Activated CD4-positive, alpha-beta T cell treated with anti-CD3 and anti-CD28 coated beads for 1 hour (primary cell): ENCODE results near the gene PF4V1.
"Not testable (repeated sequence)": the region's sequence is repeated elsewhere in the genome, so short reads cannot be mapped to it uniquely, and the experiment has no call there.

Experiments
- DNase-seq: peaks from one replicate; pipeline ENCODE4 v3.0.0-alpha.2; 2020

PF4V1 gene

DNA sequence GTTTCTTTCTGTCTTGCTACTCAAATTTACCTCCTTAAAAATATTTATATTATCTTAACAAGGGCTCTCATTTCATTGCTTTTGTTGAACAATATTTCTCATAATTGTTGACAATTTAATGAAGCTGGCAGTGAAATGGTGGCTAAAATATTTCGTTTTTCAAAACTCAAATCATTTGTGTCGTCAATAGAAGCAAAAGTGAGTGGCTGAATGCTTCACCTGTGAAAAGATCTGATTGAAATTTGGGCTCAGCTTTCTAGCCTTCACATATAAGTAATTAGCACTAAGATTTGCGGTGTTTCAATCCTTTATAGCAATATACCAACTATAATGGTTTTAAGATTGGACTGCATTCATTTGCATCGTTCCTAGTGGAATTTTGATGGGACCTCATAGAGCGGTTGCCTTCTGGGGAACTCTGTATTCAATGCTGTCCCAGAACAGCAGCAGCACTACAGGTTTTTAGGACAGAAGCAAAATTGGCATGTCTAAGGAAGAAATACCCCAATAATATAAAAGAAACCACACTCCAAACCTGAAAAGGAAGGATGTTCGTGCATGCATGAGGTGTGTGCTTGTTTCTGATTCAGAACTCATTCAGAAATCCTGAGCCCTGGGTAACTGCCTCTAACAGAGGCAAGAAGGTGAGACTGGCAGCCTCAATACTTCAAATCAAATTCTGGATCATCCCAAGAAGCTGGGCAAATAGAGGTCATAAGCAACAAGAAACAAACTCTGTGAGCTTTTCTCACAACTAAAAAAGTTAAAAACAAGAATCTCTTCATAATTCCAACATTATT is 18.6 kb downstream of the PF4V1 start:
- DNase-seq, result no peak

- DNase-seq, result no peak
Observed at GRCh38 chr4:73872316-73873108, 19.4 kb downstream of the PF4V1 start.

- DNase-seq, result no peak
Observed at GRCh38 chr4:73874386-73874785, 21.3 kb downstream of the PF4V1 start.

DNA sequence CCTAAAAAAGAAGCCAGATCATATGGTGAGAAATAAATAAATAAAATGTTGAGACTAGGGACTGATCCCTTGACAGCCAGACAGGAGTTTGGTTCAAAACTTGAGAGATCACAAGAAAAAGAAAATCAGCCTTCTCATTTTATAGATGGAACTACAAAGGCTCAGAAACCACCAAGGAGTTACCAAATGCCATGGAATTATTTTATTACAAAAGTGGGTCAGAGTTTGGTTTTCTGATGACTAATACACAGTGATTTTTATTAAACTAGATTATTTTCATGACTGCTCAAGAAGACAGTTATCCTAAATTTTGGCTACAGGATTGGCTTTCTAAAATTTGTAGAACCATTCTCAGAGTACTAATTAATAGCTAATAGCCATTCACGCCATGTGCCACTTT is 22.3 kb downstream of the PF4V1 start:
- DNase-seq, result no peak

DNA sequence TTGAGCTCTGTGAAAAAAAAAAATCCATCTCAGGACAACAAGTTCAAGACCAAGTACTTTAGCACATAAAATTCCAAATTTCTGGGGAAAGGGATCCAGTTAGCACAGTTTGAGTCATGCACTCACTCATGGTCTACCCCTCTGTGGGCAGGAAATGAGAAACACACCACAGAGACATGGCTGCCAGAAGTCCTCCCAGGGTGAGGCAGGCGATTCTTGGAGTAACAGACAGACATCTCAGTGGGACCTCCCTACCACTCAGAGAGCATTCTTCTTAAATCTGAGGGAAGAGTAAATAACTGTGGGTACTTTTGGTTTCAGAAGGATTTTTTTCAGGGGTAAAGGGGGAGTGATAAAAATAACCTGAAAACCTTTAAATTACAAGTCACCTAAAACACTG is 30.2 kb downstream of the PF4V1 start:
- DNase-seq, result no peak

- no peak for DNase-seq
Observed at GRCh38 chr4:73885574-73886267, 32.6 kb downstream of the PF4V1 start.

DNA sequence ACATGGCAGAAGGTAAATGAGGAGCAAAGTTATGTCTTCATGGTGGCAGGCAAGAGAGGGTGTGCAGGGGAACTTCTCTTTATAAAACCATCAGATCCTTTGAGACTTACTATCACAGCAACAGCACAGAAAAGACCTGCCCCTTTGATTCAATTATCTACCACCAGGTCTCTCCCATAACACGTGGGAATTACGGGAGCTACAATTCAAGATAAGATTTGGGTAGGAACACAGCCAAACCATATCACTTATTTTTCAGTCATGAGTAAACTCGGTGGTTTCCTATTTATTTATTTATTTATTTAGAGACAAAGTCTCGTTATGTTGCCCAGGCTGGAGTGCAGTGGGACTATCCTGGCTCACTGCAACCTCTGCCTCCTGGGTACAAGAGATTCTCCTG is 38.2 kb downstream of the PF4V1 start:
- no peak for DNase-seq

DNA sequence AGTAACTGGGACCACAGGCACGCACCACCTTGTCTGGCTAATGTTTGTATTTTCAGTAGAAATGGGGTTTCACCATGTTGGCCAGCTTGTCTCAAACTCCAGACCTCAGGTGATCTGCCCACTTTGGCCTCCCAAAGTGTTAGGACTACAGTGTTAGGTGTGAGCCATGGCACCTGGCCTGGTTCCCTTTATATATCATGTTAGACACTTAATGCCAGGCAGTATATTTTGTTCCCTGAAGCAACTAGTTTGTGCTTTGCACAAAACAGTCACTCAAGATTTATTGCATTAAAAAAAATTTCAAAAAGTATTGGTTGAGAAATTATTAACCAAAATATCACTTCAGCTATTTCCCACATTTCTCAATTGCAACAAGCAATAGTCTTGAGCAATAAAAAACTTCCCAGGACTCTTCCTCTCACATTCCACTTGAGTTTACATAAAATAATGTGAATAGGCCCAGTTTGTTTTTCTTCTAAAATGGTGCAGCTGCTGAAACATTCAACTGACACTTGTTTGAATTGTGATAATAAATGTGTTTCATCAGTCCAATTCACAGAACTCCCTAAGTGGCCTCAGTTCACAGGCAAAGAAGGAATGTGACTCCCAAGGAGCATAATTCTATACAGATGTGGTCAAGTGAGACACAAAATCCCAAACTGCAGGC is 38.8 kb downstream of the PF4V1 start:
- DNase-seq, result no peak

DNA sequence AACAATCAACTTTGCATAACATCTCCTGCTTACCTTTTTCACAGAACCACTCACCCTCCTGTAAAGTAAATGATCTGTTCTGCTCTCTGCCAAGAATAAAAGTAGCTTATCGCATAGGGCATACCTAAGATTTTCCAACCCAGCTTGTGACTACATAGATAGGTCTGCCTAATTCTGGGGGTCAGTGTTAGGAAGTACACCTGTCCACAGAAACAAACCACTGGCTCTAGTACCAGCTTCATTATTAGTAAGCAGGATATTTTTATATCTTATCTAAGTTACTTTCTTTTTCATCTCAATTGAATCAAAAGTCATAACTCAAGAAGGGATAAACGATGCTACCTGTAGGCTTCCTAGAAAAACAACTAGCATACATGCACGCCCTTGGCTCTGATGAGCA is 39.9 kb downstream of the PF4V1 start:
- no peak for DNase-seq

- DNase-seq, result no peak
Observed at GRCh38 chr4:73894001-73894400, 40.9 kb downstream of the PF4V1 start.

DNA sequence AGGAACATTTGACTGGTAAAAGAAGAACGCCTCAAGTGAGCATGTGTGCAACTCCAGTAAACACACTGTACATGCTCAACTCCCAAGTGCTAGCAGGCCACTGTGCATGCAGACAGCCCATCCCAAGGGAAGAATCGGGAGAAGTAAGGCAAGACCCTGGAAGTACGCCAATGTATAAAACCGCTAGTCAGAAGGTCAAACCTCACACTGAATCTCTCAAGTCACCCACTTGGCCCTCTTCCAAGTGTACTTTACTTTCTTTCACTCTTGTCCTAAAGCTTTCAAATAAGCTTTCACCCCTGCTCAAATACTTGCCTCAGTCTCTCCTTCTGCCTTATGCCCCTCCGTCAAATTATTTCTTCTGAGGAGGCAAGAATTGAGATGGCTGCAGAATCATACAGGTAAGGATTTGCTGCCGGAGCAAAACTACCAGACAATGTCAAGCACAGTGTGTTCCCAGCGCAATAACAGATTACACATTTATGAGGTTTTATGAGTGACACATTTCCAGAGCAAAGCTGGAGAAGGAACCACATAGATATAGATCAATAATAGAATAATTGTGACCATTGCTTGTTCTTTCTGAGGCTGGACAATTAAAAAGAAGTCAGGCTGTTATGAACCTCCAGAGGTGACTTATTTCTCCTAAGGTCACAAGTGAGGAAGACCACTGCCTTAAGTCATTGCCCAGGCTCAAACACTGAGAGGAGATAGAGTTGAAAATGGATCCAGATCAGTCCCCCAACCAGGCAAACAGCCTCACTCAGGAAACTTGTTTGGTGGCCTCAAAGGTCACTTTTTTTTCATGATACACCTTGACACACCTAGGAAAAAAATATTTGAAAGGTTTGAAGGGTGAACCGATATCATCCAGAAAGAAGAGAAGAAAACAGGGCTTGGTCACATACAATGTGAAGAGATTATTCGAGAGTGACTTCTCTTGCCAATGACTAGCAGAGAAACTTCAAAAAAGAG is 42.4 kb downstream of the PF4V1 start:
- DNase-seq, result no peak

GRCh38 chr4:73896416-73896815 is 43.3 kb downstream of the PF4V1 start:
- DNase-seq, result no peak

DNA sequence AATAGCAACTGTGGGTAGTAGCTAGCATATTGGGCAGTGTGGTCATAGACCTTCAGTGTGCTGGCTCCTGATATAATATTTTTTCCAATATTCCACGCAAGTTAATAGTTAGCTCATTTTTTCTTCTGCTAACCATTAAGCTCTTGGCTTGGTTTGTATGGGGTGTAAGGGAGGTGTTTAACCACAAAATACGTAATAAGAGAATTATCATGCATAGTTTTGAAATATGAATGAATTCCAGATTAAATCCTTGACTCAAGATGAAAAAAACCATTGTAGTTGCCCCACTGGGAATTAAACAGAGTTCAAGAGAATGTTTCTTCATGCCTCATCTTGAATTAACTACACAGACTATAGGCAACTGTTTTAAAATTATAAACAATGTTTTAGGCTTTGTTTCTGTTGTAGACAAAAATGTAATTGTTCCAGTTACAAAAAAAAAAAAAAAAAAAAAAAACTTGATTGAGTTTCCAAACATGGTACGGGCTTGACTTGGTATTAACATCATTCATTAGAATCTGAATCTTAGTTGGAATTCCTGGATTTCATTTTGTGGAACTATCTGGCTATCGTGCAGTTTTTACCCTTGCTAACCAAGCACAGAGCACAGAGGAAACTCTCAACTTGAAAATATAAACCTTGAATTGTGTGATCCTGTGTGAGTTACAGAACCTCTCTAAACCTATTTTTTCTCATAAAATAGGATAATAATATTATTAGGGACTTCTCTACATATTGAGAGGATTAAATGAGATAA is 44.5 kb downstream of the PF4V1 start:
- DNase-seq, result no peak

DNA sequence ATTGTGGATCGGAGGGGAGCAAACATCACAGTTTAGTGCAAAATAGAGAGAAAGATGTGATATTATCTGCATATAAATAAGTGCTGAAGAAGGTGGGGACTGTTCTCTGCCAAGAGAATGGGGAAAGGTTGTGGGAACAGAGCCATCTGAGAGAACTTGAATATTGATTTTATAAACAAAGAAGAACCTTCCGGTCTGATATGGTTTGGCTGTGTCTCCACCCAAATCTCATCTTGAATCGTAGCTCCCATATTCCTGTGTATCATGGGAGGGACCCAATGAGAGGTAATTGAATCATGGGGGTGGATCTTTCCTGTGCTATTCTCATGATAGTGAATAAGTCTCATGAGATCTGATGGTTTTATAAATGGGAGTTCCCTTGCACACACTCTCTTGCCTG is 46.2 kb downstream of the PF4V1 start:
- DNase-seq, result not testable (repeated sequence)

- no peak for DNase-seq
Observed at GRCh38 chr4:73901031-73901430, 47.9 kb downstream of the PF4V1 start.

GRCh38 chr4:73902038-73902637 is 49.0 kb downstream of the PF4V1 start:
- DNase-seq, result no peak

DNA sequence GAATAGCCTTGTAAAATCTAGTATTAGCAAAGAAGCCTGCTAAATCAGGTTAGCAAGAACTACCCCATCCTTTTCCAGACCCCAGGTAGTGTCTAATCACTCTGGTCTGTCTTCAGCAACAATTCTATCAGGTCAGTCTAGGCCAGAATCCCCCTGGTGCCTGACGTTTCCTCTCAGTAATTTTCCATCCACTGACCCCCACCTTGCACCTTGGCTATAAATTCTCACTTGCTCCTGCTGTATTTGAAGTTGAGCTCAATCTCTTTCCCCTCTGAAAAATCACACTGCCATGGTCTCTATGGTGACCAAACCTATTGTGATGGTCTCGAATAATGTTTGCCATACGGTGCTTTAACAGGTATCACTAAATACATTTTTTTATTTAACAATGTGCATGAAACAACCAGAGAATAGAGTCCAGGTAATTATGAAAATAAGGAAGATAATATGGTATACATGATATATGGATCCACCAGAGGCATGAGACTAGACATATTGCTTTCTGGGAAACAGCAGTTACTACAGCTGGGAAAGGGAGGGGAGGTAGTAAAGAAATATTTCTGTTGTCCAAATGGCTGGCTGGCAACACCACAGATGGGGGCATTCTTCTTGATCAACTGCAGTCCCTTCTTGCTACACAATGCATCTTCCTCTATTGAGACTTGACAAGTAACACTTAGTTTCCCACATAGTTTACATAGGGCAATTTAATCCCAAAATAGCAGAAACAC is 49.9 kb downstream of the PF4V1 start:
- no peak for DNase-seq
